C4-2B (cell line): Measurements from ENCODE around the gene DCK.

Source experiments
- CTCF ChIP-seq: fragments of 450-650 bp; conservative IDR thresholded peaks from 2 replicates; pipeline ENCODE4 v1.5.1; 2017; ENCODE audit warnings: mild to moderate bottlenecking
- ZFX ChIP-seq: fragments of 450-650 bp; IDR thresholded peaks from 2 replicates; pipeline ENCODE4 v1.6.1; 2017

- TF ChIP-seq CTCF (no peak), ZFX (no peak)
Observed at GRCh38 chr4:70992391-70992881, 1.0 kb upstream of the DCK start.
